Measurements from ENCODE around the gene PARD3B.

DNA sequence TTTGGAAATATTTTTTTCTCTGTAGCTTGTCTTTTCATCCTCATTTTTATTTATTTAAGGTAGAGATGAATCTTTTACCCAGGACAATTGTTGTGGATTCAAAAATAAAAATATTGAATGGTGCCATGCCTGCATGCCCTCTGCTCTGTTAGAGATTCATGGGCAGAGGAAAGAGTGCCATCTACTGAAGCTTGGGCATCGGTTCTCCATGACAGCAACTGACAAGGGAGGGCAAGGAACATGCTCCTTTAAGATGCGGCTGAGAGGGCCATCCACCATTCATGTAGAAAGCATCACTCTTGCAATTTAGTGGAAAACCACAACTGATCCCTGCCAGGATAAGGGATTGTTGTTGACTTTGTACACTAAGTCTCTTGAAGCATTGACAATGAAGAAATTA is 79.9 kb downstream of the PARD3B start:
- TF ChIP-seq THAP7 (CRISPR knock-in tag; IDR thresholded peaks at IDR 0.05) (no peak), FOXK2 (IDR thresholded peaks at IDR 0.05) (no peak), CTCF (CRISPR knock-in tag; IDR thresholded peaks at IDR 0.05) (0 out of 2 replicates have a peak, but pooled peaks have one; percentile 17)

Measured in HepG2 (cell line).